HS-5 (cell line): ENCODE data around the gene ESPNL.
"Not testable (repeated sequence)": the region's sequence is repeated elsewhere in the genome, so short reads cannot be mapped to it uniquely, and the experiment has no call there.

Experiments used
- DNase-seq: peaks from one replicate; pipeline ENCODE4 v3.0.0-alpha.2; 2012; ENCODE audit warnings: low read depth

The ESPNL gene

DNA sequence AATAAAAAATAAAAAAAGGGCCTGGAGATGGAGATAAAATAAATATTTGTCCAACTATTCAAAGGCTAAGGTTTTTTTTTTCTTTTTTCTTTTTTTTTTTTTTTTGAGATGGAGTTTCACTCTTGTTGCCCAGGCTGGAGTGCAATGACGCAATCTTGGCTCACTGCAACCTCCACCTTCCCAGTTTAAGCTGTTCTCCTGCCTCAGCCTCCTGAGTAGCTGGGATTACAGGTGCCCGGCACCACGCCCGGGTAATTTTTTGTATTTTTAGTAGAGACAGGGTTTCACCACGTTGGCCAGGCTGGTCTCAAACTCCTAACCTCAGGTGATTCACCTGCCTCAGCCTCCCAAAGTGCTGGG is 70.9 kb downstream of the ESPNL start:
- DNase-seq, result not testable (repeated sequence)

DNA sequence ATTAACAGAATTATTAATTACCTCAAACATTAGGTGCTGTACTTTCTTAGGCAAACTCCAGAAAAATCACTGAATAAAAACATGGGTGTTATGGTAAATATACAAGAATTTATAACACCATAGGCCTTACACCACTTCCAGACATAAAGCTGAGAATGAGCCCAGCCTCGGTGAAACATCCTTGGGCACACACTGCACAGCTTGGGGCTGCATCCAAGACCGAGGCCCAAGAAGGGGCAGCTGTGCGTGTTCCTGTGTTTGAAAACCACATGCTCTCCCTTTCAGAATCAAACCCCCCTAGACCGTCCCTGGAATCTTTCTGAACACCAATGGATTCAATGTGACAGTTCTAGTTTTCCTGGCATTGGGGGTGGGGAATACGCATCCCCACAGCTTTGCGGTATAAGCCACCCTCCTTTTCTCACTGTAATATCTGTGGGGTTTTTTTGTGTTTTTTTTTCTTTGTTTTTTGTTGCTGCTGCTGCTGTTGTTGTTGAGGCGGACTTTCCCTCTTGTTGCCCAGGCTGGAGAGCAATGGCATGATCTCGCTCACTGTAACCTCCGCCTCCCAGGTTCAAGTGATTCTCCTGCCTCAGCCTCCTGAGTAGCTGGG is 71.5 kb downstream of the ESPNL start:
- DNase-seq, result no peak

DNA sequence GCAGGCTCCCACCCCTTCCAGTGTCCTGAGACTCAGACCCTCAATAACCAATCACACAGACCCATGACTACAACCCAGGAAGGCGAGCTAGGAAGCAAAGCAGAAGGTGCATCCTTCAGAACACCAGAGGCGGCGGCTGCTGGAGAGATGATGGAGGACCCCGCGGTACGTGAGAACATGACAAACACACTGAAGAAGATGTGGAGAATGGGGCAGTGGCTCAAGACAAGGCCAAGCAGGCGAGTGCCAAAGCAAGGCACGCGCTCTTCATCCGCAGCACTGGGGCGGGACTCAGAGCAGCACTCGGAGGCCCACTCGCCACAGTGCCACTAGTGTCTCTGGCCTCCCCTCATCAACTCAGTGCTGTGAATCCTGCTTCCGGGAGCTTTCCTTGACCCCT is 72.3 kb downstream of the ESPNL start:
- DNase-seq, result no peak

DNA sequence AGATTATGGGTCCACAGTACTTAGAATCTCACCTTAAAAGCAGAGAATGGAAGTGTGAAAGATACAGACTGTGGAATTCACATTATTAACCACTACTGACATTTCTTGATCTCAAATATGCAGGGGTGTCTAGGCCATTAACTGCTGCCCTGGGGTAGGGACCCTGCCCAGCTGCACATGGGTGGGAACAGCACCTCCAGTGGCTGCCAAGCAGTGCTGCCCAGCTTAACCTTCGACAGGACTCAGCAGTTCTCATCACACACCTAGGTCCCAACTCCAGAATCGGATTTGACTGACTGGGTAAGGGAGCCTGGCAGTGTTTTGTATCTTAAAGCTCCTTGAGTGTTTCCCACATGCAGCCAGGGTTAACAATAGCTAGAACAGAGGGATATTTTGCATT is 73.6 kb downstream of the ESPNL start:
- DNase-seq, result no peak

DNA sequence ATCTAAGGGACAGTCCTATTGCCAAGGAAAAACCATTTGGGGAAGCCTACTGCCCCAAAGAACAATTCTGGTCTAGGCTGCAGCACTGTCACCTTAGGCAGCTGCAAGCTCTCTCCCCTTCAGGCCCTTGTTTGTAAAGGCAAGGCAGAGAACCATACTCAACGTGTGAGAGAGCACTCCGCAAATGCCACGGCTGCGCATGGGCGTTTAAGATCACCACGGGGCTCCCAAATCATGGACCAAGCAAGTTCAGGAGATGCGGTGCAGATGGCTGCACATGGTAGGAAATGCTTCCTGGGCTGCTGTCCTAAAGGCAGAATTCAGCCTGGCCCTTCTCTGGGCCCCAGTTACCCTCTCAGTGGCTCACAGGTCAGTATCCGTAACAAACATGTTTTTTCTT is 74.2 kb downstream of the ESPNL start:
- no peak for DNase-seq

DNA sequence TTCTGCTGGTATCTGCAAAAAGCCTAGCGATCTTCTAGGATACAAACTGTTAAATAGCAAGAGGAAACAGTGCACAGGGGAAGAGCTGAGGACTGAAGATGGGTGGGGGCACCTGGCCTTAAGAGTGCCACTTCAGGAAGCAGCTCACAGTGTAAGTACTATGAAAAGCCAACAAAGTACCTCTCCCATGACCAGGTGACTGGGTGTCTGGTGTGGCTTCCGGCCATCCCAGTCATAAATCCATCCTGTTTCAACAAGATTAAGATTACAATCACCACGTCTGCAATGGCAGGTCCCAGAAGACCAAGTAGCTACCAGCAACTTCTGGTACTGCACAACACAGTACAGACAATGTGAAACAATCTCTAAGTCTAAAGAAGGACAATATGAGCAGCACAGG is 74.6 kb downstream of the ESPNL start:
- DNase-seq, result no peak

DNA sequence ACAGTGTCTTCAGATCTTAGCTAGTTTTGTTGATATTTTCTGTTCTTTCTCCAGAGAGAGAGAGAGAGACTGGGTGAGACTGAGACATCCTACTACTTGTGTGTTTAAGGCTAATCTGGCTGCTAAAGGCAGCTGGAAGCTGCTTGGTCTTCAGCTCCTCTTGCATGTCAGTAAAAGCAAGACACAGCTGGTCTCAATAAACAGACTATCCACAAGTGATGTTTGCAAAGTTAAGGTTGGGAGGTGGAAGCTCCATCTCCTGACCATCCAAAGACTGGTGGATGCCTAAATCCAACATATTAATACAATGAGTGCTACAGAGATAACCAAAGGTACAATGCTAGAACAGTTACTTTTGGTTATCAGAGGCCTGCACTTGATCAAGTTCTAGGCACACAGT is 76.5 kb downstream of the ESPNL start:
- DNase-seq, result no peak

DNA sequence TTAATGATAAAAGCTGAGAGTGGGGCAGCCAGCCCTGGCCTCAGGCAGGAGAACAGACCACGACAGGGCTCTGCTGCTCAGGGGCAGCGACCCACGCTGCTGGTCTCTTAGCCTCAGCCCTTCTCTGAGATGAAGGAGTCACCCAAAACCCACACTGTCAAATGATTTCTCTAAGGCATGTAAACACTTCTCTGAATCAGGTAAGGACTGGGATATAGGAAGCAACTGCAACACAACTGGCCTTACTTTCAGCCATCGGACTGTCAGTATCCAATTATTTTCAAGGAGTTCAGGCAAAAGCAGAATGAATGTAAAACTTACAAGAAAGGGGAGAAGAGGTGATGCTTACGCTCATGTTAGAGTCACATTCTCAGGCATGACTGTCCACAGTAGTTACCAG is 80.4 kb downstream of the ESPNL start:
- DNase-seq, result no peak

DNA sequence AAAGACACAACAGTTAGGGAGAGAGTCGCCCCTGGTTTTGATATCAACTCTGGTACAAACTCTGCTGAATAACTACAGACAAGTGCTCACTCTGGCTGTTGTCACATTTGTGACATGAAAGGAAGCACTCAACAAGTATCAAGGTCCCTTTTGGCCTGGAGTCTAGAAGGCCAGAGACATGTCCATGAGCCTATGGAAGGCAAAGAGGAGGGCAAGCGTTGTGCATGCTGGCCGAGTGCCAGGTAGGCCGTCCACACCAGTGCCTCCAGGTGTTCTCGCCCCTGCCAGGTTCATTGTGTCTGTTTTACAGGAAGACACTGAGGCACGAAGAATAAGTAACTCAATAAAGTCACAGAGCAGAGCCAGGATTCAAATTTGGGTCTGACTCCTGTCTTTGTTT is 82.2 kb downstream of the ESPNL start:
- no peak for DNase-seq
